ENCODE results near the gene SNRPF.
"Not testable (repeated sequence)": the region's sequence is repeated elsewhere in the genome, so short reads cannot be mapped to it uniquely, and the experiment has no call there.

Gene SNRPF

GRCh38 chr12:95858451-95859343, at the start of gene SNRPF:
TSS of gene SNRPF (plus strand) at chr12:95858952. CDS start at chr12:95859074, 122 bp downstream.
- DNase-seq (ENCODE audit: low spot score): peak; percentile 96
- TF ChIP-seq, protein P1, sequence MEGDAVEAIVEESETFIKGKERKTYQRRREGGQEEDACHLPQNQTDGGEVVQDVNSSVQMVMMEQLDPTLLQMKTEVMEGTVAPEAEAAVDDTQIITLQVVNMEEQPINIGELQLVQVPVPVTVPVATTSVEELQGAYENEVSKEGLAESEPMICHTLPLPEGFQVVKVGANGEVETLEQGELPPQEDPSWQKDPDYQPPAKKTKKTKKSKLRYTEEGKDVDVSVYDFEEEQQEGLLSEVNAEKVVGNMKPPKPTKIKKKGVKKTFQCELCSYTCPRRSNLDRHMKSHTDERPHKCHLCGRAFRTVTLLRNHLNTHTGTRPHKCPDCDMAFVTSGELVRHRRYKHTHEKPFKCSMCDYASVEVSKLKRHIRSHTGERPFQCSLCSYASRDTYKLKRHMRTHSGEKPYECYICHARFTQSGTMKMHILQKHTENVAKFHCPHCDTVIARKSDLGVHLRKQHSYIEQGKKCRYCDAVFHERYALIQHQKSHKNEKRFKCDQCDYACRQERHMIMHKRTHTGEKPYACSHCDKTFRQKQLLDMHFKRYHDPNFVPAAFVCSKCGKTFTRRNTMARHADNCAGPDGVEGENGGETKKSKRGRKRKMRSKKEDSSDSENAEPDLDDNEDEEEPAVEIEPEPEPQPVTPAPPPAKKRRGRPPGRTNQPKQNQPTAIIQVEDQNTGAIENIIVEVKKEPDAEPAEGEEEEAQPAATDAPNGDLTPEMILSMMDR (IDR thresholded peaks at IDR 0.05; ENCODE audit: extremely low read depth, missing control alignments): no peak

- no peak for DNase-seq (ENCODE audit: low spot score)
- TF ChIP-seq, protein P1 (IDR thresholded peaks at IDR 0.05; ENCODE audit: extremely low read depth, missing control alignments): no peak
These were observed 49.6 kb upstream of the SNRPF start for GRCh38 chr12:95809000-95809680.

DNA sequence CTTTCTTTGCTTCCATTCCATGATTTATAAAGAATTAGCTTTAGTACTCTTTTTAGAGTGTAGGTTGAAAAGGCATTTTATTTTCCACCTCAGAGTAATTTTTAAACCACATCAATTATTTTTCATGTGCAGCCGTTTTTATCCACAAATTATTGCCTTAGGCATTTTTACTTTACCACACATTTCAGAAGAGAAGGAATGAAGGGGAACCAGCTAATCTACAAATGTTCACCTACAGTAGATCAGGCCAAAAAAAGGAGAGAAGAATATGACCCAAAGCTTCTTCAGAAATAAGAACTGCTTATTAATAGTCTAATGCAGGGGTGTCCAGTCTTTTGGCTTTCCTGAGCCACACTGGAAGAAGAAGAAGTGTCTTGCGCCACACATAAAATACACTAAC, 48.3 kb upstream of the SNRPF start:
- DNase-seq (ENCODE audit: low spot score): no peak
- TF ChIP-seq, protein P1 (IDR thresholded peaks at IDR 0.05; ENCODE audit: extremely low read depth, missing control alignments): no peak

DNA sequence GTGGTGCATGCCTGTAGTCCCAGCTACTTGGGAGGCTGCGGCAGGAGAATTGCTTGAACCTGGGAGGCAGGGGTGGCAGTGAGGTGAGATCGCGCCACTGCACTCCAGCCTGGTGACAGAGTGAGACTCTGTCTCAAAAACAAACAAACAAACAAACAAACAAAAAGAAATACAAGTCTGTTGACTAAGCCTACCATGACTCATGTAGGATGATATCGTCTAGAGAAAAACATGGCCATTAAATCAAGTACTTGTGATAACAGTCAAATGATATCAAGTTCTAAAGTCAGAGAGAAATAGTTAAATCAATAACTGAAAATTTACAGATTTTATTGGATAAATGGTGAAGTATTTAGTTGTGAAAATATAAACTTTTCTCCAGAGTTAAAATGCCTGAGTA, 46.6 kb upstream of the SNRPF start:
- DNase-seq (ENCODE audit: low spot score): not testable (repeated sequence)

DNA sequence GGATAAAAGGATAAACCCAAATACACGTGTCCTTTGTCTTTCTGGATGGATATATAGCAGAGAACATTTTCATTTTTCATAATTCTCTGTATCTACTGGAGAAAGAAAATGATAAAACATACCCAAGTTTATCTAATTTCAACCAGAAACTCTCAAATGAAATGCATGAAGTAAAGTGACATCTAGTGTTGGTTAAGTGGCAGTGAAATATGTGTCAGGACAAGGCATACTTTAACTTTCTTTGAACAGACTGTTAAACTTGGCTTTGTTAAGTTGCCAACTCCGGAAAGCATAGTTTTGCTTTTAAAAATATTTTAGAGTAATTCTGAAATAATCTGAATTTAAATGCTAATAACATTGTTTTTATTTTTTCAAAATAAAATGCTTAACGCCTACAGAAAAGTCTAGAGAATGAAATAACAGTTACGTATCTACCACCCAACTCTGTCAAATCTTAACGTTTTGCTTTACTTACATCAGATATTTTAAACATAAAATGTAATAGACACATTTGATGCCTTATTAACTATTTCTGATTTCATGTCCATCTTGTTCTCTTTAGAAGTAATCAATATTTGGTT, 43.0 kb upstream of the SNRPF start:
- peak; percentile 38 for DNase-seq (ENCODE audit: low spot score)
- TF ChIP-seq, protein P1 (IDR thresholded peaks at IDR 0.05; ENCODE audit: extremely low read depth, missing control alignments): peak; percentile 16

- TF ChIP-seq, protein P1 (IDR thresholded peaks at IDR 0.05; ENCODE audit: extremely low read depth, missing control alignments): no peak
- DNase-seq (ENCODE audit: low spot score): no peak
These were observed 38.6 kb upstream of the SNRPF start for GRCh38 chr12:95820096-95820703.

DNA sequence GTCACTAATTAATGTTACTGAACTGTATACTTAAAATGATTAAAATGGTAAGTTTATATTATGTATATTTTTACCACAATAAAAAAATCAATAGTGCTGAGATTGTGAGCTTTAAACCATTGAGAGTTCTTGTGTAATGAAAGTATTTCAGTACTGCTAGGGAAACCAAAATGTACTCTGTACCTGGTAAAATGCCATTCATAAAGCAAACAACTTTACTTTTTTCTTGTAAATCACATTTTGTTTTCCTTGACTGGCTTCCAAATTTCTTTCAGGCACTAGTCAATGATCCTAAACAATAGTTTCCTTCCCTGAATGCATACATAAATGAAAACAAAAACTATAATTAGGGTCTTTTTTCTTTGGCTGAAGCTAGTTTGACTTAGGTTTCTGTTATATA, 29.4 kb upstream of the SNRPF start:
- TF ChIP-seq, protein P1 (IDR thresholded peaks at IDR 0.05; ENCODE audit: extremely low read depth, missing control alignments): no peak
- DNase-seq (ENCODE audit: low spot score): no peak
